OCI-M2 (cell line): ENCODE results near the gene ZDHHC11B.

ENCODE experiments used
- DNase-seq: peaks from one replicate; lab custom pipeline; 2025; ENCODE audit not compliant: unreplicated experiment; lab: John Stamatoyannopoulos, UW

ZDHHC11B gene

GRCh38 chr5:674630-675011, 109.9 kb downstream of the ZDHHC11B start:
- no peak for DNase-seq

- DNase-seq = no peak
Measured at GRCh38 chr5:673831-674629, 110.5 kb downstream of the ZDHHC11B start.

GRCh38 chr5:673161-673830, 111.2 kb downstream of the ZDHHC11B start:
- DNase-seq = no peak

GRCh38 chr5:672329-673160, 112.0 kb downstream of the ZDHHC11B start:
- no peak for DNase-seq

GRCh38 chr5:671459-672328, 112.8 kb downstream of the ZDHHC11B start:
- DNase-seq = no peak

GRCh38 chr5:670396-671270, 113.9 kb downstream of the ZDHHC11B start:
- no peak for DNase-seq

- DNase-seq = no peak
Measured at GRCh38 chr5:669842-670395, 114.6 kb downstream of the ZDHHC11B start.

GRCh38 chr5:669111-669841, 115.3 kb downstream of the ZDHHC11B start:
- DNase-seq = no peak

GRCh38 chr5:668283-668995, 116.1 kb downstream of the ZDHHC11B start:
- DNase-seq = no peak

- DNase-seq = no peak
Measured at GRCh38 chr5:666816-667498, 117.6 kb downstream of the ZDHHC11B start.

GRCh38 chr5:665956-666711, 118.4 kb downstream of the ZDHHC11B start:
- no peak for DNase-seq

- DNase-seq = no peak
Measured at GRCh38 chr5:665541-665955, 119.0 kb downstream of the ZDHHC11B start.

- no peak for DNase-seq
Measured at GRCh38 chr5:664994-665360, 119.6 kb downstream of the ZDHHC11B start.

GRCh38 chr5:664343-664993, 120.1 kb downstream of the ZDHHC11B start:
- no peak for DNase-seq

GRCh38 chr5:663436-664342, 120.8 kb downstream of the ZDHHC11B start:
- DNase-seq = no peak
